Tibial nerve (tissue), 4 donors: Measurements from ENCODE around the gene CLASP1. TPM values are rescaled to one million over a fixed set of nuclear protein-coding genes. Genes with fewer than 3 reads are reported as not detected.

Source experiments
- DNase-seq, 2 donors: peaks; one replicate each; pipeline ENCODE4 v3.0.0-alpha.2; 2019; ENCODE audit warnings: low spot score in 2 of 2
- H3K27ac ChIP-seq, 4 donors: fragments of 200-600 bp; sonication (generic) in 3 of 4; one replicate each; pipeline ENCODE4 v1.5.1; 2017 to 2019; ENCODE audit warnings: mild to moderate bottlenecking in 1 of 4
- H3K27me3 ChIP-seq, 2 donors: fragments of 200-600 bp; sonication (generic) in 1 of 2; one replicate each; pipeline versions ENCODE4 v1.5.1 to v1.6.0; 2017 to 2019
- H3K36me3 ChIP-seq, 3 donors: fragments of 200-600 bp; sonication (generic); one replicate each; pipeline ENCODE4 v1.5.1; 2018 to 2019
- H3K4me1 ChIP-seq, 4 donors: fragments of 200-600 bp; sonication (generic) in 3 of 4; one replicate each; pipeline ENCODE4 v1.5.1; 2017 to 2019
- H3K4me3 ChIP-seq, 4 donors: fragments of 200-600 bp; sonication (generic) in 3 of 4; one replicate each; pipeline ENCODE4 v1.5.1; 2017 to 2019; ENCODE audit warnings: mild to moderate bottlenecking in 1 of 4, moderate library complexity in 1 of 4
- H3K9me3 ChIP-seq, 4 donors: fragments of 200-600 bp; sonication (generic) in 3 of 4; one replicate each; pipeline ENCODE4 v1.5.1; 2017 to 2019
- EP300 ChIP-seq, 2 donors: sonication (generic); formaldehyde crosslinking; IDR thresholded peaks; one replicate each; pipeline ENCODE4 v1.6.1; 2017; ENCODE audit warnings: antibody characterized with exemption in 2 of 2, mild to moderate bottlenecking in 1 of 2
- POLR2A ChIP-seq, 2 donors: fragments of 450-650 bp; IDR thresholded peaks; one replicate each; pipeline ENCODE4 v1.6.1; 2017; ENCODE audit warnings: antibody characterized with exemption in 2 of 2, mild to moderate bottlenecking in 2 of 2, moderate library complexity in 2 of 2
- whole genome bisulfite sequencing, 2 donors: methylation state at CpG; one replicate each; pipeline ENCODE4 v1.1.5; 2018; 5-methylcytosine and 5-hydroxymethylcytosine counted together
- total RNA-seq, 4 donors: library from RNA; depleted of rRNA; stranded (reverse); fragments of >200 nt; gene quantifications; one replicate each; pipeline ENCODE4 v1.1.0, GENCODE V29; 2016
- TF ChIP-seq, protein P1 (sequence below), 5 experiments: fragments of 200-600 bp in 3 of 5; fragments of 450-650 bp in 2 of 5; sonication (generic) in 3 of 5; IDR thresholded peaks; one replicate each; pipeline ENCODE4 v1.5.1; 2016 to 2019; ENCODE audit warnings: antibody characterized with exemption in 5 of 5, mild to moderate bottlenecking in 3 of 5, moderate library complexity in 2 of 5

Gene CLASP1
- total RNA-seq, 4 donors from 2014 or later, result 72.8 to 164 (median 88.6) TPM

DNA sequence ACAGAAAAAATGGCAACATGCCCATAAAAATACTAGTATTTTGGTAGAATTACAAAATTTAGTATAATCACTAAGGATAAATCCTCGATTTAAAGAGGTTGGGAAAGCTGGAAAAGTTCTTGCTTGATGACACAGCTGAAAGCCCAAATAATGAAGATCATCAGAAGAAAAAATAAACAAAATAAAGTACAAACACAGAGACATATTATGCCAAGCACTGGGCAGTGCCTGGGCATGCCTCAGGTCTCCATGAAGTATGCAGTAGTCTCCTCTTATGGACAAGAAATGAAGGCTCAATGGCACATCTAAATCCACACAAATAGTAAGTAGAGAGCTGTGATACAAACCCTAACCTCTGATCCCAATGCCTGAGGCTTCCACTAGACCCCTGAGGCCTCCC is 60.9 kb downstream of the CLASP1 start:
- WGBS, 2 donors, result 69 to 71% methylated on average over 1 of the region's 1 CpG

DNA sequence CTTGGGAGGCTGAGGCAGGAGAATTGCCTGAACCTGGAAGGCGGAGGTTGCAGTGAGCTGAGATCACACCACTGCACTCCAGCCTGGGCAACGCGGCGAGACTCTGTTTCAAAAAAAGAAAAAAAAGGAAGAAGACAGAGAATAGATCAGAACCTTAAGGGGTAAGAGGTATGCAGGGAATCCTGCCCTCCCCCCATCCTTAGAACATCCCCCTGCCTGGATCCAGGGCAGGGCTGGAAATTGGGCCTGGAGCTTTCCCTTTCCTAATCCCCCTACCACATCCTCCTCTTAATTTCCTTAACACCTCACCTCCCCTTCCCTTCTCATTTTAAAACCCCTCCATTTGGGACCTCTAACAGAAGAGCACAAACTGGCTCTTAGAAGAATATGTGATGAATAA is 62.1 kb downstream of the CLASP1 start:
- H3K27me3 ChIP-seq, result no peaks in the 10 kb centered on the region
- peaks cover 0 to 20% (median 2%) of the 10 kb centered on the region in 4 donors for H3K4me1 ChIP-seq
- H3K36me3 ChIP-seq, result peaks cover 0 to 11% (median 0%) of the 10 kb centered on the region in 3 donors
- no peak overlapping the region for H3K27ac ChIP-seq
- no peak for TF ChIP-seq POLR2A (IDR thresholded peaks at IDR 0.05)
- TF ChIP-seq, protein P1, sequence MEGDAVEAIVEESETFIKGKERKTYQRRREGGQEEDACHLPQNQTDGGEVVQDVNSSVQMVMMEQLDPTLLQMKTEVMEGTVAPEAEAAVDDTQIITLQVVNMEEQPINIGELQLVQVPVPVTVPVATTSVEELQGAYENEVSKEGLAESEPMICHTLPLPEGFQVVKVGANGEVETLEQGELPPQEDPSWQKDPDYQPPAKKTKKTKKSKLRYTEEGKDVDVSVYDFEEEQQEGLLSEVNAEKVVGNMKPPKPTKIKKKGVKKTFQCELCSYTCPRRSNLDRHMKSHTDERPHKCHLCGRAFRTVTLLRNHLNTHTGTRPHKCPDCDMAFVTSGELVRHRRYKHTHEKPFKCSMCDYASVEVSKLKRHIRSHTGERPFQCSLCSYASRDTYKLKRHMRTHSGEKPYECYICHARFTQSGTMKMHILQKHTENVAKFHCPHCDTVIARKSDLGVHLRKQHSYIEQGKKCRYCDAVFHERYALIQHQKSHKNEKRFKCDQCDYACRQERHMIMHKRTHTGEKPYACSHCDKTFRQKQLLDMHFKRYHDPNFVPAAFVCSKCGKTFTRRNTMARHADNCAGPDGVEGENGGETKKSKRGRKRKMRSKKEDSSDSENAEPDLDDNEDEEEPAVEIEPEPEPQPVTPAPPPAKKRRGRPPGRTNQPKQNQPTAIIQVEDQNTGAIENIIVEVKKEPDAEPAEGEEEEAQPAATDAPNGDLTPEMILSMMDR (IDR thresholded peaks at IDR 0.05), result no peak
- no peak for TF ChIP-seq EP300 (IDR thresholded peaks at IDR 0.05)
- H3K4me3 ChIP-seq, result no peak overlapping the region
- 95 to 96% methylated on average over 4 of the region's 4 CpGs for WGBS, 2 donors
- H3K9me3 ChIP-seq, result no peaks in the 10 kb centered on the region
- no peak for DNase-seq

More for the DNA sequence above, 60.9 kb downstream of the CLASP1 start:
- no peak for TF ChIP-seq EP300 (IDR thresholded peaks at IDR 0.05)
- TF ChIP-seq, protein P1 (IDR thresholded peaks at IDR 0.05), result no peak
- no peak for TF ChIP-seq POLR2A (IDR thresholded peaks at IDR 0.05)
- DNase-seq, result no peak
- H3K27me3 ChIP-seq, result no peaks in the 10 kb centered on the region
- no peak overlapping the region for H3K27ac ChIP-seq
- no peaks in the 10 kb centered on the region for H3K9me3 ChIP-seq
- no peak overlapping the region for H3K4me3 ChIP-seq
- H3K36me3 ChIP-seq, result peaks cover 0 to 11% (median 0%) of the 10 kb centered on the region in 3 donors
- H3K4me1 ChIP-seq, result peaks cover 0 to 20% (median 2%) of the 10 kb centered on the region in 4 donors

DNA sequence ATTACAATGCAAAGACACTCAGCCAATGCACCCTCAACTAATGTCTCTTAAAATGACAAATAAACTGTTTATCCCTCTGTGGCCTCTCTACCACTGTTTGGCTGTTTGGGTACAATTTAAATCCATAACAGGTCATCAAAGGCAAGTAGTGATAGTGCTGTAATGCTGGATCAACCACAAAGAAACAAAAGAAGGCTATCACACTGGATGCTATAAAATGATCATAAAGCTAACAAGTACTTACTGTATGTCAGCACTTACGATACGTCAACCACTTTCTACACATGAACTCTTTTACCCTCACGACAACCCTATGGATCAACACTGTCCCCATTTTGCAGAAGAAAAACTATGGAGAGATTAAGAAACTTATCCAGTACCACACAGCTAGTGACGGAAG is 64.5 kb downstream of the CLASP1 start:
- H3K9me3 ChIP-seq, result no peaks in the 10 kb centered on the region
- DNase-seq, result no peak
- no peak overlapping the region for H3K4me3 ChIP-seq
- H3K36me3 ChIP-seq, result peaks cover 0 to 11% (median 0%) of the 10 kb centered on the region in 3 donors
- no peaks in the 10 kb centered on the region for H3K27me3 ChIP-seq
- peaks cover 0 to 21% (median 0%) of the 10 kb centered on the region in 4 donors for H3K4me1 ChIP-seq
- TF ChIP-seq EP300 (IDR thresholded peaks at IDR 0.05) (no peak), POLR2A (IDR thresholded peaks at IDR 0.05) (no peak)
- TF ChIP-seq, protein P1 (IDR thresholded peaks at IDR 0.05), result no peak
- no peak overlapping the region for H3K27ac ChIP-seq
- 82 to 91% methylated on average over 4 of the region's 4 CpGs for WGBS, 2 donors

DNA sequence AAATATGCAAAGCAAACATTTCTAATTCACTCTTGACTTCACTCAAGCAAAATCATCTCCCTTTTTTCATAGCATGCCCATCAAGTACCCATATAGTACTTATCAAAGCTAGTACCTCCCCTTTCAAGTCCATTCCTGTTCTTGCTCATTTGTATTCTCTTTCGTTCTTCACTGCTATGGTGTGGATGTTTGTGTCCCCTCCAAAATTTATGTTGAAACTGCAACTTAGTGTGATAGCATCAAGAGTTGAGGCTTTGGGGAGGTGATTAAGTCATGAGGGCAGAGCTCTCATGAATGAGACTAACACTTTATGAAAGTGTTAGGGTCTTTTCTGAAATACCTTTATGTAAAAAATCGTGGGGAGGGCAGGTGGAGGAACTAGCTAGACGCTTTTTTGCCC is 65.7 kb downstream of the CLASP1 start:
- no peaks in the 10 kb centered on the region for H3K9me3 ChIP-seq
- TF ChIP-seq POLR2A (IDR thresholded peaks at IDR 0.05) (no peak), EP300 (IDR thresholded peaks at IDR 0.05) (no peak)
- TF ChIP-seq, protein P1 (IDR thresholded peaks at IDR 0.05), result no peak
- WGBS, 2 donors, result 81 to 87% methylated on average over 3 of the region's 3 CpGs
- H3K27ac ChIP-seq, result no peak overlapping the region
- no peak for DNase-seq
- peaks cover 0 to 2% (median 0%) of the 10 kb centered on the region in 3 donors for H3K36me3 ChIP-seq
- H3K4me1 ChIP-seq, result peaks cover 0 to 28% (median 0%) of the 10 kb centered on the region in 4 donors
- H3K4me3 ChIP-seq, result no peak overlapping the region
- no peaks in the 10 kb centered on the region for H3K27me3 ChIP-seq

DNA sequence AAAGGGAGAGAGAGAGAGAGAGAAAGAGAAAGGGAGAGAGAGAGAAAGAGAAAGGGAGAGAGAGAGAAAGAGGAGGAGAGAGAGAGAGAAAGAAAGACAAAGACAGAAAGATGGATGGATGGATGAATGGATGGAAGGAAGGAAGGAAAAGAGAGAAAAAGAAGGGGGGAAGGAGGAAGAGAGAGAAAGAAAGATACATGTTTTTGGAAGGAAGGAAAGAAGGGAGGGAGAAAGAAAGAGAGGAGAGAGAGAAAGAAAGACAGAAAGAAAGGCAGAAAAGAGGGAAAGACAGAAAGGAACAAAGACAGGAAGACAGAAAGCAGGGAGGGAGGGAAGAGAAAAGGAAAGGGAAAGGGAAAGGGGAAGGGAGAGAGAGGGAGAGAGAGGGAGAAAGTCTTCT is 67.0 kb downstream of the CLASP1 start:
- DNase-seq, result no peak
- TF ChIP-seq EP300 (IDR thresholded peaks at IDR 0.05), result no peak
- no peak for TF ChIP-seq POLR2A (IDR thresholded peaks at IDR 0.05)
- TF ChIP-seq, protein P1 (IDR thresholded peaks at IDR 0.05), result no peak
- H3K9me3 ChIP-seq, result no peaks in the 10 kb centered on the region
- H3K36me3 ChIP-seq, result no peaks in the 10 kb centered on the region
- H3K27ac ChIP-seq, result no peak overlapping the region
- H3K27me3 ChIP-seq, result no peaks in the 10 kb centered on the region
- peaks cover 0 to 33% (median 0%) of the 10 kb centered on the region in 4 donors for H3K4me1 ChIP-seq
- no peak overlapping the region for H3K4me3 ChIP-seq
